Neural crest cell (in vitro differentiated cells): Measurements from ENCODE around the gene MYO5A. TPM values are rescaled to one million over a fixed set of nuclear protein-coding genes. Genes with fewer than 3 reads are reported as not detected.

Experiments
- DNase-seq: peaks from one replicate; pipeline ENCODE4 v3.0.0; 2021; ENCODE audit warnings: low read depth, mixed read lengths, low spot score
- H3K27ac Mint-ChIP-seq: one replicate; pipeline ENCODE4 v1.8.0; 2021; ENCODE audit warnings: mild to moderate bottlenecking, mixed read lengths; ENCODE audit not compliant: unreplicated experiment
- H3K27me3 Mint-ChIP-seq: 2 replicates; pipeline ENCODE4 v1.8.0; 2021; ENCODE audit warnings: low read depth, mild to moderate bottlenecking, mixed read lengths
- H3K36me3 Mint-ChIP-seq: 2 replicates; pipeline ENCODE4 v1.8.0; 2021; ENCODE audit warnings: low read depth, mild to moderate bottlenecking, mixed read lengths
- H3K4me1 Mint-ChIP-seq: 2 replicates; pipeline ENCODE4 v1.8.0; 2021; ENCODE audit warnings: mixed read lengths
- H3K4me3 Mint-ChIP-seq: one replicate; pipeline ENCODE4 v1.8.0; 2021; ENCODE audit warnings: mild to moderate bottlenecking, mixed read lengths
- H3K9me3 Mint-ChIP-seq: 2 replicates; pipeline ENCODE4 v1.8.0; 2021; ENCODE audit warnings: mixed read lengths
- total RNA-seq: library from RNA; stranded (reverse); gene quantifications from 2 replicates; pipeline ENCODE4 v1.2.1, GENCODE V29; 2021
- TF ChIP-seq, protein P1 (sequence below): fragments of 200-600 bp; sonication (generic); conservative IDR thresholded peaks from 2 replicates; pipeline ENCODE4 v1.5.0; 2021; ENCODE audit warnings: antibody characterized with exemption, mild to moderate bottlenecking

The MYO5A gene
- total RNA-seq, 1 donor from 2014 or later: 29.1 TPM

DNA sequence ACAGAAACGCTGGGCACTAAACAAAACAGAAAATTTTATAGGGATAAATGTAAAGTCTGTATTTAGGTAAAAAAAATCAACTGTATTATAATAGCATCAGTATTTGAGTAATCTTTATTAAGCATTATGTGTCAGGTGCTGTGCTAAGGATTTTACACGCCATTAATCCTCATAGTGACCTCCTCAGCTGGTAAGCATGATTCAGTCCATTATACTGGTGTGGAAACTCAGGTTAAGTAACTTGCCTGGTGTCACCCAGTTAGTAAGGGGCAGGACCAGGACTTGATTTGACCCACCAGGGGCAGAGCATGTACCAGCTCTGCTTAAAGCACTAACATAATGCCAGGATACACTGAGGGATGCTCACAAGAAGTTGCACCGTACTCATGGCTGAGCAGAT is 237.9 kb downstream of the MYO5A start:
- no peak for DNase-seq
- Mint-ChIP-seq H3K9me3 (peaks cover 3% of the 10 kb centered on the region), H3K4me1 (peaks cover 26% of the 10 kb centered on the region), H3K4me3 (no peak overlapping the region), H3K36me3 (peaks cover 4% of the 10 kb centered on the region), H3K27me3 (peaks cover 19% of the 10 kb centered on the region), H3K27ac (no peak overlapping the region)
- TF ChIP-seq, protein P1, sequence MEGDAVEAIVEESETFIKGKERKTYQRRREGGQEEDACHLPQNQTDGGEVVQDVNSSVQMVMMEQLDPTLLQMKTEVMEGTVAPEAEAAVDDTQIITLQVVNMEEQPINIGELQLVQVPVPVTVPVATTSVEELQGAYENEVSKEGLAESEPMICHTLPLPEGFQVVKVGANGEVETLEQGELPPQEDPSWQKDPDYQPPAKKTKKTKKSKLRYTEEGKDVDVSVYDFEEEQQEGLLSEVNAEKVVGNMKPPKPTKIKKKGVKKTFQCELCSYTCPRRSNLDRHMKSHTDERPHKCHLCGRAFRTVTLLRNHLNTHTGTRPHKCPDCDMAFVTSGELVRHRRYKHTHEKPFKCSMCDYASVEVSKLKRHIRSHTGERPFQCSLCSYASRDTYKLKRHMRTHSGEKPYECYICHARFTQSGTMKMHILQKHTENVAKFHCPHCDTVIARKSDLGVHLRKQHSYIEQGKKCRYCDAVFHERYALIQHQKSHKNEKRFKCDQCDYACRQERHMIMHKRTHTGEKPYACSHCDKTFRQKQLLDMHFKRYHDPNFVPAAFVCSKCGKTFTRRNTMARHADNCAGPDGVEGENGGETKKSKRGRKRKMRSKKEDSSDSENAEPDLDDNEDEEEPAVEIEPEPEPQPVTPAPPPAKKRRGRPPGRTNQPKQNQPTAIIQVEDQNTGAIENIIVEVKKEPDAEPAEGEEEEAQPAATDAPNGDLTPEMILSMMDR: no peak

DNA sequence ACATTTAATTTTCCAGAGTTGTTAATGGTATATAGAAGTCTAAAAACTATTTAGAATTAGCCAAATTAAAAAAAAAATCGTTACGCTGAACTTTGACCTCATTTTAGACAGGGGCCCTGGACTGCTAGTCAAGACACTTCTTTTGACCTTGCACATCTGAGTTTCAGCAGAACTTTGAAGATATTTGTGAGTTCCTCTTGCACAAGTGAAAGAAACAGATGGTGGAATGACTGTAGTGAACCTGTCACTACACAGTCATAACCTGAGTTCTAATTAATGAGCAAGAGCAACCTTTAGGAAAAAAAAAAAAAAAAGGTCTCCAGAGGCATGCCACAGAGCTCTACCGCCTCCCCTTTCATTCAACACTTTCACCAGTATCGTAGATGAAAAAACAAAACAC is 238.4 kb downstream of the MYO5A start:
- H3K9me3 Mint-ChIP-seq: peaks cover 3% of the 10 kb centered on the region
- no peak overlapping the region for H3K27ac Mint-ChIP-seq
- TF ChIP-seq, protein P1: no peak
- peaks cover 26% of the 10 kb centered on the region for H3K4me1 Mint-ChIP-seq
- peaks cover 19% of the 10 kb centered on the region for H3K27me3 Mint-ChIP-seq
- H3K4me3 Mint-ChIP-seq: no peak overlapping the region
- H3K36me3 Mint-ChIP-seq: peaks cover 4% of the 10 kb centered on the region
- no peak for DNase-seq

DNA sequence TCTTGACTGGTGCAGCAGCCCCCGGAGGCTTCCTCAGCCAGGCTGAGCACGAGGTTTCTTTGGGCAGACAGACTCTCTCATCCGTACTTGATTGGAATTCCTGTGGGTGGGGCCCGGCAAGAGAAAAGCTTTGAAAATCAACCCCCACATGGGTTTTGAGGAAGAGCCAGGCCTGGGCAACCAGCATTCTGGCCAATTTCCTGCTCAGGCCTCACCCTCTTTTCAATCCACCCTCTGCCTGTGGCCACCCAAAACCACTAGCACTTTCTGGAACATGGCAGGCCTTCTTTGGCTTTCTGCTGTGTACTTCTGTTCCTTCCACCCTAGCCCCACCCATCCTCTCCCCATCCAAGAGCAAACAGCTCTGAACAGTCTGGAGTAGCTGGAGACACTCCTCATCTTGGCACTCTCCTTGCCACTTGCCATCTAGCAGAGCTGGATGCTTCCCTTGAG is 239.0 kb downstream of the MYO5A start:
- Mint-ChIP-seq H3K27me3 (peaks cover 16% of the 10 kb centered on the region), H3K4me1 (peaks cover 24% of the 10 kb centered on the region)

DNA sequence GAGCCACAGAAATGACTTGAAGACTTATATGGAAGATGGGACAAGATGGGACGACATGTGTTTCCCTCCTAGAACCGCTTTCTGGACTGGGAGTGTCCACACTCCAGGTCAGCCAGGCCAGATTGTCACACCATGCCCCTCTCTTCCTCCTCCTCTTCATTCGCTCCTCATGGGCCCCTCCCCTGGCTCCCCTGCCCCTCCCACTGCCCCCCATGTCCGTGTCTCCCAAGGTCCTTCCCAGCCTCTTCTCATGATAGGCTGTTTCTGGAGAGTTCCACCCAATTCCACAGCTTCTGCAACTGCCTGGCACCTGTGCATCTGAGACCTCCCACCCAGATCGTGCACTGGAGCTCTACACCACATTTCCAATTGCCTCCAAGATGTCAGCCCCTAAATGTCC is 239.7 kb downstream of the MYO5A start:
- Mint-ChIP-seq H3K36me3 (peaks cover 4% of the 10 kb centered on the region), H3K27me3 (peaks cover 9% of the 10 kb centered on the region), H3K9me3 (peaks cover 6% of the 10 kb centered on the region), H3K4me3 (peak overlapping the region; percentile 27), H3K4me1 (peaks cover 21% of the 10 kb centered on the region), H3K27ac (no peak overlapping the region)
- TF ChIP-seq, protein P1: no peak
- DNase-seq: no peak

More for the DNA sequence above, 239.0 kb downstream of the MYO5A start:
- peaks cover 4% of the 10 kb centered on the region for H3K36me3 Mint-ChIP-seq
- H3K4me3 Mint-ChIP-seq: no peak overlapping the region
- H3K9me3 Mint-ChIP-seq: peaks cover 3% of the 10 kb centered on the region
- no peak overlapping the region for H3K27ac Mint-ChIP-seq
- TF ChIP-seq, protein P1: no peak
- DNase-seq: no peak

DNA sequence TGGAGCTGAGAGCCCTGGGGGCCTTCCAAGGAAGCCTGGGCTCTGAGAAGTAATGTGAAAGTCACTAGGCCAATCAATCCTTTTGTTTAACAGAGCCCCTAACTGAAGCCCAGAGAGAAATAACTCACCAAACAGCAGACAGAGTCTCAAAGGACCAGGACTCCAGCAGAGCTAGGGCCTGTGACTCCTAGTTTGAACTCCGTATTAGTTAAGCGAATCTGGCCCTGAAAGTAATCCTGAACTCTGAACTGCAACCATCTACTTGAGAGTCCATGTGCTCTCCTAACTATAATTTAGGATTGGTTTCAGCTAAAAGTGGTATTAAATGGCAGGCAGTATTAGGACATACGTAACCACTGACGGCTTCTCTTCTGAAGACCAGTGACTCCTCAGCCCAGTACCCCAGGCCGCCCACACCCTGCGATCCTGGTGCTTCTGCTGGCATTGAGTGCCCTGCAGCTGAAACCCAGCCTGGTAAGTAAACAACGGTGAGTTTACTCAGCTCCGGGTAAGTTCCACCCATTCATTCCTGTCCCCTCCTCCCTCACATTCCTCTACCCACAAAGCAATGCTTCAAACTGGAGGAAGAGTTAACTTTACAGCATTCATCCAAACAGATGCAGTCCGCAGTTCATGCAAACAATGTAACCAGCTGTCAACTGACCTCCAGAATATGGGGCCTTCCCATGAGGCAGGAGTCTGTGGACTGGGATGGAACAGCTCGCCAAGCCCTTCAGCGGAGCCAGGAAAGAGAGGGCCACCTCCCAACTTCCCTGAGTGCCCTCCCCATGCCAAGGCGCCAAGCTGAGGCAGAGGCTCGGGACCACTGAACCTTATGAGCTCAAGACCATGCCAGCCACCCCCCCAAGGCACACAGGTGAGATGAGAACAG is 240.4 kb downstream of the MYO5A start:
- Mint-ChIP-seq H3K27ac (no peak overlapping the region), H3K36me3 (peaks cover 4% of the 10 kb centered on the region), H3K27me3 (peaks cover 2% of the 10 kb centered on the region), H3K4me1 (peaks cover 21% of the 10 kb centered on the region), H3K9me3 (peaks cover 6% of the 10 kb centered on the region), H3K4me3 (peak overlapping the region; percentile 27)
- DNase-seq: no peak
- TF ChIP-seq, protein P1: no peak
